ENCODE results near the gene NPEPPS.
"Not testable (repeated sequence)": the region's sequence is repeated elsewhere in the genome, so short reads cannot be mapped to it uniquely, and the experiment has no call there.

The NPEPPS gene, protein sequence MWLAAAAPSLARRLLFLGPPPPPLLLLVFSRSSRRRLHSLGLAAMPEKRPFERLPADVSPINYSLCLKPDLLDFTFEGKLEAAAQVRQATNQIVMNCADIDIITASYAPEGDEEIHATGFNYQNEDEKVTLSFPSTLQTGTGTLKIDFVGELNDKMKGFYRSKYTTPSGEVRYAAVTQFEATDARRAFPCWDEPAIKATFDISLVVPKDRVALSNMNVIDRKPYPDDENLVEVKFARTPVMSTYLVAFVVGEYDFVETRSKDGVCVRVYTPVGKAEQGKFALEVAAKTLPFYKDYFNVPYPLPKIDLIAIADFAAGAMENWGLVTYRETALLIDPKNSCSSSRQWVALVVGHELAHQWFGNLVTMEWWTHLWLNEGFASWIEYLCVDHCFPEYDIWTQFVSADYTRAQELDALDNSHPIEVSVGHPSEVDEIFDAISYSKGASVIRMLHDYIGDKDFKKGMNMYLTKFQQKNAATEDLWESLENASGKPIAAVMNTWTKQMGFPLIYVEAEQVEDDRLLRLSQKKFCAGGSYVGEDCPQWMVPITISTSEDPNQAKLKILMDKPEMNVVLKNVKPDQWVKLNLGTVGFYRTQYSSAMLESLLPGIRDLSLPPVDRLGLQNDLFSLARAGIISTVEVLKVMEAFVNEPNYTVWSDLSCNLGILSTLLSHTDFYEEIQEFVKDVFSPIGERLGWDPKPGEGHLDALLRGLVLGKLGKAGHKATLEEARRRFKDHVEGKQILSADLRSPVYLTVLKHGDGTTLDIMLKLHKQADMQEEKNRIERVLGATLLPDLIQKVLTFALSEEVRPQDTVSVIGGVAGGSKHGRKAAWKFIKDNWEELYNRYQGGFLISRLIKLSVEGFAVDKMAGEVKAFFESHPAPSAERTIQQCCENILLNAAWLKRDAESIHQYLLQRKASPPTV

DNA sequence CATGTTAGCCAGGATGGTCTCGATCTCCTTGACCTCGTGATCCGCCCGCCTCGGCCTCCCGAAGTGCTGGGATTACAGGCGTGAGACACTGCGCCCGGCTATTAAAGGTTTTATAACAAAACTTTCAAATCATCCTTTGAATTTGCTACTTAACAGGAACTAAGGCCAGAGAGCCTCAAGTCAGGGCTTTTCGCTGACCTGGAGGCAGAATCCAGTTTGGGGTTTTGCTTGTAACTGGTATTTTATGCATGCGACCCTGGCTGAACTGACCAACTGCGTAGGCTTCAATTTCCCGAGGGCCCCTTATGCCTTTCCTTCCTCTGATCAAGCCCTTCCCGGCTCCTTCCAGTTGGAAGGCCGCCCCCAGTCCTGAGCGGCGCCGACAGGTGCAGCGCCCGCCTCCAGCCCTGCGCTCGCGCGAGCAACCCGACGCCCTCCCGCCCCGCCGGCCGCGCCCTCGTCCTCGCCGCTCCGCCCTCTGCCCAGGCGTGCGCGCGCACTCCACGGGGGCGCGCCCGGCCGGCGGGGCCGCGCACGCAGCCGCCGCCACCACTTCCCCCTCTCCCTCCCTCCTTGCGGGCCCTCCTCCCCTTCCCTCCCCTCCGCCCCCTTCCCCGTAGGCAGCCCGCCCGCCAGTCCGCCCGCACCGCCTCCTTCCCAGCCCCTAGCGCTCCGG lies at the start of gene NPEPPS:
TSS of gene NPEPPS (plus strand) at position 552 of the 676 bp plus-strand sequence. CDS start 193 bp downstream, outside the sequence.
- peak; percentile 42 for DNase-seq (ENCODE audit: low spot score)

DNA sequence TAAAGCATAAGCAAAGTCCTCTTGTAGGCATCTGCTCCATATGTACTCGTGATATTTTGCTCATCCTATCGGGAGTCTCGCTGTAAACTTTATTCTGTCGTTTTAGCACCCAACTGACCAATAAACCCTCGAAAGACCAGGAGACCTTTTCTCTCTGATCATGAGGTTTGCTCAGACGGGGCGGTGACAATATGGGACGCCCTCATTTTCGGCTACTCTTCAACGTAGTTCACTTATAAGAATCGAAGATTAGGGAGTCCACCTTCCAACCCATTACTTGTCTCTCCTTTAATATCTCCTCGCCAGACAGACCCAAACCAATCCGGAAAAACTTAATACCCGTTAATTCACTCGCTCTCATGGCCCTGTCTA lies 39.1 kb upstream of the NPEPPS start:
- DNase-seq (ENCODE audit: low spot score) = not testable (repeated sequence)

DNA sequence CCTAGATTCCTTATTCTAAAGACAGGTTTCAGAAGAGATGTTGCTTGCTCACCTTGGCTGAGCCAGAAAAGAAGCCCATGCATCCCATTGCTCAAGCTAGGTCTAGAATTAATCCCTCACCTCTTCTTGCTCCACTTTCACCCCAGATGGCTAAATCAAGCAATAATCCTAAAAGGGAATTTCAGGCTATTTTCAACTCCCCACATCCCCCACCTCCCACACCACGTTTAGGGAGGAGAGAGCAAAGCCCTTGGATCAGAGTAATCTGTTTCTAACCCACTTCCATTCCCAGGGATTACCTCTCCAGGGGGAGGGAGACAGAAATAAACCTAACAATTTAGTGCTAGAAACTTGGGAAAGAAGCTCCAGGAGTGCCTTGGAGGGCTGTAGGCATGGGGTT lies 31.8 kb upstream of the NPEPPS start:
- DNase-seq (ENCODE audit: low spot score) = not testable (repeated sequence)

DNA sequence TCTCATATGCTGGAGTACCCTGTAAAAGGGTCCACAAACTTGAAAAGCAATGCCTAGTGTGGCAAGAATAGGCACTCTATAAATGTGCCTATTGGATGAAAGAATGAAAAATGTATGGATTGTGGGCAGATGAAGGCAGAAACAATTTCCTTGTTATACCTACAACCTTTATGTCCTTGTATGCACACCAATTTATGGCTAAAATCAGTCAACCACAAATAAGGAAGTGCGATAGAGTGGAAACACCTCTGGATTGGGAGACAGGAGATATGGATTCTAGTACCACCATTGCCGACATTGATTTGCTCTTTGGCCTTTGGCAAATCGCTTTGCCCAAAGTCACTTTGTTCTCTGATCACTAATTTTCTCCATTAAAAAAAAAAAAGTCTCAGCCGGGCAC lies 31.4 kb upstream of the NPEPPS start:
- DNase-seq (ENCODE audit: low spot score) = not testable (repeated sequence)

DNA sequence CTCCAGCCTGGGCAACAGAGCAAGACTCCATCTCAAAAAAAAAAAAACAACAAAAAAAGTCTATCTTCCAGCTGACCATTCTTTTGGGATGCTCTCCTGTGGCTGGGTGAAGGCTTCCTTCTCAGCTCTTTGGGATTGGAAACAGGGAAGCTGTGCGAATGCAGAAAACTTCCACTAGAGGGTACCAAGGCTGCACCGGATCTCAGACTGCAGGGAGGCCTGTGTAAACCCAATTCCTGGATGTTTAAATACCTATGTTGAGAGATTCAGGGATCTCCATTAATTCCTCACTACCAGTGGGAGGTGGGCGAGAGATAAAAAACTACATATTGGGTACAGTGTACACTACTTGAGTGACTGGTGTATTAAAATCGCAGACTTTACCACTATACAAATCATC lies 30.3 kb upstream of the NPEPPS start:
- DNase-seq (ENCODE audit: low spot score) = not testable (repeated sequence)

DNA sequence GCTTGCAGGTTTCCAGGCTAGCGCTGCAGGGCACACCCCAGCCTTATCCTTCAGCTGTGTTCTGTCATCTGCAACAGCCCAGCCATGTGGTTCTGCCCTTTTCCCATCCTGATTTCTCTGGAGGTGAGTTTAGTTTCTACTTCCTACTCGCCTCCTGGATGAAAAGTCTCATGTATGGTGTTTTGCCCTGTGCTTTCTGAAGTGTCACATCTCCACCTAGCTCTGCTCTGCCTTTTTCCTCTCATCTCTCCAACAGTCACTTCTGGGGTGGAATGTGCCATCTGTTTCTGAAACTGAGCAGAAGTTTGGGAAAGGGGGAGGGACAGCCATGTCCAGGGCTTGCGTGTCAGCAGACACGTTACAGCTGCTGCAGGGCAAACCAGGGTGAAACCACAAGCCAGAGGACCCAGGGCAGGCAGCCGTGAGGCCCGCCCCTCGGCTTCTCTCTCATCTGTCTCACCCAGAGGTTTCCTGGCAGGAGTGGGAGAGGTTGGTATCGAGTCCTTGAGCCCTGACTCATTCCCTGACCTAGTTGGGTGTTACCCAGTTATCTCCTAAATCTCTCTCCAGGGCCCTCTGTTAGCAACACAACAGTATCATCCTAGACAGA lies 28.7 kb upstream of the NPEPPS start:
- DNase-seq (ENCODE audit: low spot score) = not testable (repeated sequence)

DNA sequence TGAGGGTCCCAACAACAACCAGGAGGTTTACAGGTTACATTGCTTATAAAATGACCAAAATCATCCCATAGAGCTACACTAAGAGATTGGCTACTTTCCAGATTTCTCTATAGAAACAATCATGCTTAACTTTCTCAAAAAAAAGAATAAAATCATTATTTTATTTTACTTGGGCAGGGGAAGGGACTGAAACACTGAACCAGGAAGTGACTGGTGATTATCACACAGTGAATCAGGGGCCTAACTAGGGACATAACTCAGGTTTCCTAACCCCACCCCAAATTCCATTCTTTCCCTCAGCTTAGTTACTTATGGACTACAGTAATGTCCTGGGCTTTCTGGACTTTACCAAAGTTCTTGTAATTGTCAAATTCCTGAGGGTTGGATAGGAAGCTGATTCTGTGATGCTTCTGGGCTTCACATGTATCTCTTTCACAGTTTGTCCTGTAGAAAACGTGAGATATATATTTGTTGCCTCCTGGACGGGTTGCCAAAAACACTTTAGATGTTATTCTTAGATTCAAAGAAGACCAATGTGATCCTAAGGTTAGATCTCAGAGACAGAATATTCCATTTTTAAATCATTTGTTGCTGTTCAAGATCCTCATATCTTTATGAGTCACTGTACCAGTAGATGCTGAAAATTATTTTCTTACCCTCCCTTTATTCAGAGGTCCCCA lies 28.0 kb upstream of the NPEPPS start:
- DNase-seq (ENCODE audit: low spot score) = not testable (repeated sequence)

DNA sequence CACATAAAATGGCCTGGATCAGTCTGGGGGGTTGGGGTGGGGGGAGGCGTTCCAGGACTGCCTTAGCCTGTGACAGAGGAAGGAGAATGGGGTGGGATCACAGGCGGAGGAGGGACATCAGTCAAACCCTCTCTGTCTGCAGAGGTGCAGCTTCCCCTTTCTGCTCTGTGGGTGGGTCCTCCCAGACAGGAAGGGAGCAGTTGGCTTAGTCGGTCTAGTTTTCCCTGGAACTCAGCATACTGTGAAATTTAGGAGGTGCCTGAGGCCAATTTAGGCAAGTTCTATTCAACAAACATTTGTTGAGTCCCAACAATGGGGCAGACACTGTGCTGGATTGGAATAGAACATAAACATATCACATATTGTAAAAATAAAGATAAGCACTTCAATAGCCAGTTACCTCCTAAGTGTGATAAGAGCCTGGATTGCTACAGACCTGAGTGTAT lies 19.2 kb upstream of the NPEPPS start:
- DNase-seq (ENCODE audit: low spot score) = not testable (repeated sequence)

DNA sequence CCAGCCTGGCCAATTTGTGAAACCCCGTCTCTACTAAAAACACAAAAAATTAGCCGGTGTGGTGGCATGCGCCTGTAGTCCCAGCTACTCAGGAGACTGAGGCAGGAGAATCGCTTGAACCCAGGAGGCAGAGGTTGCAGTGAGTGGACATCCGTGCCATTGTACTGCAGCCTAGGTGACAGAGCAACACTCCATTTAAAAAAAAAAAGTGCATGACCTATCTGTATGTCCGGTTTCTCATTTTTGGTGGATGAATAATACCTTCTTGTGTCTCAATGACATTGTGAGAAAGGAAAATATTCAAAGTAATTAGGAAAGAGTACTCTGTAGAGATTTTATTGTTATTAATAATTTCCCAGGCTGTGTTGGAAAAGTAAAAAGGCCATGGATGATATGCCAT lies 17.6 kb upstream of the NPEPPS start:
- DNase-seq (ENCODE audit: low spot score) = not testable (repeated sequence)

DNA sequence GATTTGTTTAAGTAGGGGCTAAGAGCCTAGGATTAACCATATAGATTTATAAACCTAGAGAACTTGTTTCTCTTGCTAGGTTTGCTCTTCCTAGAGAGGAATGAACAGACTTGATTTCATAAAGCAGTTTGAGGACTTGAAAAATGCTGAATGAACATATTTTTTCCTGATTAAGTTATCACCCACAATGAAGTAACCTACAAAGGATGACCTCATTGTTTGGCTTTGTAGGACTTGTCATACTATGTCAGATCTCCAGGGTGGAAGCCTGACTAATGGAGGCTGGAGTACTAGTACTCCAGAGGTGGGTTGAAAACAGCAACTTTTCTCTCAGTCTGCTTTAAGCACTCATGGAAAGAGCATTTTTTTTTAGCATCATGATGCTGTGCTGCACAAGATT lies 12.0 kb upstream of the NPEPPS start:
- not testable (repeated sequence) for DNase-seq (ENCODE audit: low spot score)

DNA sequence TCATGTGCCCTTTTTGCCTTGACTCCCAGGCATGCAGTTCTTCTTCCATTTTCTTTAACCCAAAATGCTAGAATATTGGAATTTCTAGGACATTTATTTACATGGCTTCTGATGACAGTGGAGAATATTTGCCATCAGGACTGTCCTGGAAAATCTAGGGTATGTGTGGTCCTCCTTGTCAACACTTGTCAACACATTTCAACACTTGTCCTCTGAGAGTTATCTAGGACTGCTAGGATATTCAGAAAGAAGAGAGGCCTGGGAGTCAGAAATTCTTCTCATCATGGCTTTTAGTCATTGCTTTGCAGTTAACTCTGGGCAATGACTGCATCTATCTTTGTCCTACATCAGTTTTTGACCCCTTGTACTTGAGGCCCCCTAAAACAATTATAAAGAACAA lies 11.5 kb upstream of the NPEPPS start:
- DNase-seq (ENCODE audit: low spot score) = not testable (repeated sequence)

DNA sequence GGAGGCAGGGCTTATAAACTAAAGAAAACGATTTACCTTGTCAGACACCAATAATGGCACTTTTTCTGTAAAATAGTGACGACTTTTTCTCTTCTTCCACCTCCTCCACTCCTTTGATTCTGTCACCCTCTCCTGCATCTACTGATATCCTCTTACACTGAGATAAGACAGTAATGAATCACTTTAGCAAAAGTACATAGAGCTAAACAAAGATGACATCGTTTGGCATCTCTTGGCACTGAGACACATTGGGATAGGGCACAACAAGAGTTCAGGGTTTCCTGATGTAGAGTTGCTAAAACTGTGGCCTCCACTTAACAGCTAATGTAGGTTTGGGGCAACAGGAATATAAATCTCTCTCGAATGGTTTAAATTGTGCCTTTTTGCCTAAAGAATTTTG lies 10.6 kb upstream of the NPEPPS start:
- not testable (repeated sequence) for DNase-seq (ENCODE audit: low spot score)

DNA sequence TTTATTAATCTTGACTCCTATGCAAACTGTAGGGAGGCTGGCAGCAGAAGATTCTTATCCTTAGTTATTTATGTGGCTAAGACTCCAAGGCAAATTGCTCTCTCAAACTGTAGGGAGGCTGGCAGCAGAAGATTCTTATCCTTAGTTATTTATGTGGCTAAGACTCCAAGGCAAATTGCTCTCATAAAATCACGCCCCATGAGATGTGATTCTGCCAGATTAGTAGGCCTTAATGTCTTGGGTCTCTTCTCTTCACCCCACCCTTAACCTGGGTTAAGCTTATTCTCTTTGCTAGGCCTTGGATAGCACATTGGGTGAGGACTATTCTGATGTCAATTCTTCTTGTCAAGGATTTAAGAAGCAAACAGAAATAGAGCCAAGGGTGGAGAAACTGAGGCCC lies 9.5 kb upstream of the NPEPPS start:
- DNase-seq (ENCODE audit: low spot score) = not testable (repeated sequence)

DNA sequence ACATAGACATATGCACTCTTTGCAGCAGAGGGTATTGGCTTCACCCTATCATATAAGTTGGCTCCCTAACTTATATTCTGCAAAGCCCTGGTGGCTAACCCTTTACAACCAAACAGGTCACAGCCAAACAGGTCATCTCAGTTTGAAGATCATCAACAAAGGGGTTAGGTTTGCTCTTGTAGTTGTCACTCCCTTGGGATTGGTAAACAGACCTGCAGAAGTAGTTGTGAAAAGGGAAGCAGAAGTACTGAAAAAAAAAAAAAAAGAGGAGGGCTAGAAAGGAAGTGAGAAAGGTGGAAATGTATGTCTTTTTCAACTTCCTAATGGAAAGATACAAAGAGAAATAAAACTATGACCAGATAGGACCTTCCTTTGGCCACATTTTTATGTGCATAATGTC lies 8.6 kb upstream of the NPEPPS start:
- DNase-seq (ENCODE audit: low spot score) = not testable (repeated sequence)

DNA sequence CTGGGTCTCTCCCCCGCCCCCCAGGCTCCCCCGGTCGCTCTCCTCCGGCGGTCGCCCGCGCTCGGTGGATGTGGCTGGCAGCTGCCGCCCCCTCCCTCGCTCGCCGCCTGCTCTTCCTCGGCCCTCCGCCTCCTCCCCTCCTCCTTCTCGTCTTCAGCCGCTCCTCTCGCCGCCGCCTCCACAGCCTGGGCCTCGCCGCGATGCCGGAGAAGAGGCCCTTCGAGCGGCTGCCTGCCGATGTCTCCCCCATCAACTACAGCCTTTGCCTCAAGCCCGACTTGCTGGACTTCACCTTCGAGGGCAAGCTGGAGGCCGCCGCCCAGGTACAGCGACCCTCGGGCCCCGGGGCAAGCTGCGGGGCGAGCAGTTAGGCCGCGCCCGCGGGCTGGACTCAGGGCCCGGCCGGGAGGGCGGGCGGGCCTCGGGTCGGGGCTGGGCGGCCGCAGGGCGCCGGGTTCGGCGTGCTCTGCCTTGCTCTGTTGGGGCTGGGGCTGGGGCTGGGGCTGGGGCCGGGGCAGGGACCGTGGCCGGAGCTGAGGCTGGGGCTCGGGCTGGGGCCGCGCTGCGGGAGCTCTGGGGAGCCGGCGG lies 419 bp downstream of the NPEPPS start:
- not testable (repeated sequence) for DNase-seq (ENCODE audit: low spot score)

DNA sequence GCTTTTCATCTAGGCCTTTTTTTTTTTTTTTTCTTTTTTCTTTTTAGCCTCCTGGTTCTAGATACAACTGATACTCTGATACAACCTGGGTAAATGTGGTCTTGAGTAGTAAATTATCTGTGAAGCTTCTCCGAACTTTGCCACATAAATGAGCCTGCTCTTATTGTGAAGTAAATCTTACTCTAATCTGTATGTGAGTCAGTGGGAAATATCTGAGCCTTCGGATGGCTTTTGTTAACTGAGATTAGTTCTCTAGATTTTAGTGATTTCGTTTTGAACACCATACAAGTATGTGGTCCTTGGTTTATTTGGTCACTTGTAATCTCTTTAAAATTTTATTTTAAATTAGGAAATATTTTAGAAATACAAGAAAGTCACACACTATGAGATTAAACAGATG lies 8.2 kb downstream of the NPEPPS start:
- DNase-seq (ENCODE audit: low spot score) = not testable (repeated sequence)

DNA sequence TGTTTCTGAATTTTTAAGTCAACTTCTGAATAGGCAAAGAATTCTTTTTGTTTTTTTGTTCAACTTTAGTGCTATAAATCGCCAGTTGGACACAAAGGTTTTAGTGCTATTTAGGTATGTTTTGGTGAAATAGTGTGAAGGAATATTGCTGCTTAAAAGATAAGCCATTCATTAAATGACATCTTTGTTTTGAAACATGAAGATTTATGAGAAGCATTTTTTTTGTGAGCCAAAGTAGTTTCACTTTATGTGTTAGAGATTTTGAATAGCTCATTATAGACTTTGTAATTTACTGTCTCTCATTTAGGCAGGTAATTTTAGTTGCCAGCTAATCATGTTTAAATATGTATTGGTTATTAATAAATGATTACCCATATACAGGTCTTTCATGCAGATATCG lies 10.8 kb downstream of the NPEPPS start:
- DNase-seq (ENCODE audit: low spot score) = not testable (repeated sequence)

DNA sequence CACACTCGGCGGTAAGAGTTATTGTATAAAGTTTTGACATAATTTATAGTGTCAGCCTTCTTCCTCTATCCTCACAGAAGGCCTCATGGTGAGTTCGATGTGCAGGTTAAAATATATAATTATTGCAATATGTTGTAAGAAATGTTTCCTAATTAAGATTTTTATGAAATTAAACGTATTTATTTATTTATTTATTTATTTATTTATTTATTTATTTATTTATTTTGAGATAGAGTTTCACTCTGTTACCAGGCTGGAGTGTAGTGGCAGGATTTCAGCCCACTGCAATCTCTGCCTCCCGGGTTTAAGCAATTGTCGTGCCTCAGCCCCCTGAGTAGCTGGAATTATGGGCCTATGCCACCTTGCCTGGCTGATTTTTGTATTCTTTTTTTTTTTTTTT lies 13.4 kb downstream of the NPEPPS start:
- not testable (repeated sequence) for DNase-seq (ENCODE audit: low spot score)

DNA sequence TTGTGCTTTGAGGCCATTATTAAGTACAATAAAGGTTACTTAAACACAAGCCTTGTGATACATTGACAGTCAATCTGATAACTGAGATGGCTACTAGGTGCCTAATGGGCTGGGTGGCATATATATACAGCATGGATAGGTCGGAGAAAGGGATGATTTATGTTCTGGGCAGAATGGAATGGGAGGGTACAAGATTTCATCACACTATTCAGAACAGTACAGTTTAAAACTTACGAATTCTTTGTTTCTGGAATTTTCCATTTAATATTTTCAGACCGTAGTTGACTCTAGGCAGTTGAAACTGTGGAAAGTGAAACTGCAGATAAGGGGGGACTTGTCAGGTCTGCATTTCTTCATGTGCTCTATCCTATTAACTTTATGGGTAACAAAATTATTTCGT lies 23.8 kb downstream of the NPEPPS start:
- not testable (repeated sequence) for DNase-seq (ENCODE audit: low spot score)

DNA sequence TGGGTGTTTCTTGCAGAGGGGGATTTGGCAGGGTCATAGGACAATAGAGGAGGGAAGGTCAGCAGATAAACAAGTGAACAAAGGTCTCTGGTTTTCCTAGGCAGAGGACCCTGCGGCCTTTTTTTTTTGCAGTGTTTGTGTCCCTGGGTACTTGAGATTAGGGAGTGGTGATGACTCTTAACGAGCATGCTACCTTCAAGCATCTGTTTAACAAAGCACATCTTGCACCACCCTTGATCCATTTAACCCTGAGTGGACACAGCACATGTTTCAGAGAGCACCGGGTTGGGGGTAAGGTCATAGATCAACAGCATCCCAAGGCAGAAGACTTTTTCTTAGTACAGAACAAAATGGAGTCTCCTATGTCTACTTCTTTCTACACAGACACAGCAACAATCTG lies 25.2 kb downstream of the NPEPPS start:
- not testable (repeated sequence) for DNase-seq (ENCODE audit: low spot score)

All from COLO829 (cell line).